Neural progenitor cell (in vitro differentiated cells): ENCODE measurements around the gene DIP2A.

Experiments
- CTCF ChIP-seq: fragments of 200-600 bp; sonication (generic); IDR thresholded peaks from 2 replicates; pipeline ENCODE4 v1.5.1; 2017; ENCODE audit warnings: antibody characterized with exemption, mild to moderate bottlenecking
- EZH2phosphoT487 ChIP-seq: fragments of 200-600 bp; sonication (generic); IDR thresholded peaks from 2 replicates; pipeline ENCODE4 v1.6.1; 2017; ENCODE audit warnings: antibody characterized with exemption

GRCh38 chr21:46562472-46562871 lies 103.8 kb downstream of the DIP2A start:
- TF ChIP-seq CTCF: no peak
- no peak for TF ChIP-seq EZH2phosphoT487
